ENCODE measurements around the gene INHBC.
"Not testable (repeated sequence)": the region's sequence is repeated elsewhere in the genome, so short reads cannot be mapped to it uniquely, and the experiment has no call there.

Gene INHBC

GRCh38 chr12:57416039-57416996, 18.3 kb upstream of the INHBC start:
- Histone ChIP-seq H3K27ac (no peak overlapping the region), H3K4me3 (no peak overlapping the region)
- TF ChIP-seq, protein P1, sequence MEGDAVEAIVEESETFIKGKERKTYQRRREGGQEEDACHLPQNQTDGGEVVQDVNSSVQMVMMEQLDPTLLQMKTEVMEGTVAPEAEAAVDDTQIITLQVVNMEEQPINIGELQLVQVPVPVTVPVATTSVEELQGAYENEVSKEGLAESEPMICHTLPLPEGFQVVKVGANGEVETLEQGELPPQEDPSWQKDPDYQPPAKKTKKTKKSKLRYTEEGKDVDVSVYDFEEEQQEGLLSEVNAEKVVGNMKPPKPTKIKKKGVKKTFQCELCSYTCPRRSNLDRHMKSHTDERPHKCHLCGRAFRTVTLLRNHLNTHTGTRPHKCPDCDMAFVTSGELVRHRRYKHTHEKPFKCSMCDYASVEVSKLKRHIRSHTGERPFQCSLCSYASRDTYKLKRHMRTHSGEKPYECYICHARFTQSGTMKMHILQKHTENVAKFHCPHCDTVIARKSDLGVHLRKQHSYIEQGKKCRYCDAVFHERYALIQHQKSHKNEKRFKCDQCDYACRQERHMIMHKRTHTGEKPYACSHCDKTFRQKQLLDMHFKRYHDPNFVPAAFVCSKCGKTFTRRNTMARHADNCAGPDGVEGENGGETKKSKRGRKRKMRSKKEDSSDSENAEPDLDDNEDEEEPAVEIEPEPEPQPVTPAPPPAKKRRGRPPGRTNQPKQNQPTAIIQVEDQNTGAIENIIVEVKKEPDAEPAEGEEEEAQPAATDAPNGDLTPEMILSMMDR (IDR thresholded peaks at IDR 0.05), result no peak
- DNase-seq (ENCODE audit: low spot score), result no peak

DNA sequence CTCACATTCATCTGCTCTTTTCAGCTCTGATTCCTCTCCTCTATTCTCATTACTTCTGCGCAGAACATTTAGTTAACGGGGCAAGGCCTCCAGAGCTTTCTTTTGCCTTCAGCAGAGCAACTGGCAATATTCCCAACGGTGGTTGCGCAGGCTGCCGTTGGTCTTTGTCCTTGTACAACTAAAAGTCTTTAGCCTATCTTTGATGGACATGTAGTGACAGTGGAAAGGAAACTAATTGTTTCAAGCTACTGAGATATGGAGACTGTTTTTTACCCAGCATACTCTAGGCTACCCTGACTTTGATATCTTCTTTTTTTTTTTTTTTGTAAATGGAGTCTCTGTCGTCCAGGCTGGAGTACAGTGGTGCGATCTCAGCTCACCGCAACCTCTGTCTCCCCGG, 16.3 kb upstream of the INHBC start:
- Histone ChIP-seq H3K4me3 (no peak overlapping the region), H3K27ac (no peak overlapping the region)
- TF ChIP-seq, protein P1 (IDR thresholded peaks at IDR 0.05), result no peak
- DNase-seq (ENCODE audit: low spot score), result no peak

- no peak overlapping the region for H3K4me3 ChIP-seq
- TF ChIP-seq, protein P1 (IDR thresholded peaks at IDR 0.05), result no peak
- H3K27ac ChIP-seq, result no peak overlapping the region
- no peak for DNase-seq (ENCODE audit: low spot score)
These were observed 15.1 kb upstream of the INHBC start for GRCh38 chr12:57419495-57419894.

DNA sequence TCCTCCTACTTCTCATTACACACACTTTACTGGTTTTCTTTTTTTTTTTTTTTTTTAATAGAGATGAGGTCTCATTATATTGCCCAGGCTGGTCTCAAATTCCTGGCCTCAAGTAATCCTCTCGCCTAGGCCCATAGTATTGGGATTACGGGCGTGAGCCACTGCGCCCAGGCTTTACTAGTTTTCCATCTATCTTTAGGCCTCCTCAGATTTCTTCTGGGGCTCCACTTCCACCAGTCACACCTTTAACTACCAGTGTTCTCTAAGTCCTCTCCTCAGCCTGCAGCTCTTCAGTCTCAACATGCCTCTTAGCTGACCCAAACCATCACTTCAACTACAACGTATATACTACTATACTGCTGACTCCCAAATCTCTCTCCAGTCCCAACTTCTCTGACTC, 14.1 kb upstream of the INHBC start:
- TF ChIP-seq, protein P1 (IDR thresholded peaks at IDR 0.05), result no peak
- no peak overlapping the region for H3K4me3 ChIP-seq
- no peak overlapping the region for H3K27ac ChIP-seq
- no peak for DNase-seq (ENCODE audit: low spot score)

- H3K27ac ChIP-seq; H3K4me3 ChIP-seq; DNase-seq (ENCODE audit: low spot score): not testable (repeated sequence)
These were observed 7.6 kb upstream of the INHBC start for GRCh38 chr12:57426948-57427347.

GRCh38 chr12:57428965-57429364, 5.6 kb upstream of the INHBC start:
- peak overlapping the region; percentile 85 for H3K4me3 ChIP-seq
- TF ChIP-seq, protein P1 (IDR thresholded peaks at IDR 0.05), result no peak
- no peak for DNase-seq (ENCODE audit: low spot score)

GRCh38 chr12:57429473-57430111, 5.0 kb upstream of the INHBC start:
- Histone ChIP-seq H3K4me3 (peak overlapping the region; percentile 85), H3K27ac (peak overlapping the region; percentile 89 to 98)
- DNase-seq (ENCODE audit: low spot score), result no peak
- TF ChIP-seq, protein P1 (IDR thresholded peaks at IDR 0.05), result no peak

More at GRCh38 chr12:57428965-57429364, 5.6 kb upstream of the INHBC start:
- H3K27ac ChIP-seq, result peak overlapping the region; percentile 89 to 98
